Transverse colon (tissue), 4 donors: ENCODE data around the gene VPS26B. TPM values are rescaled to one million over a fixed set of nuclear protein-coding genes. Genes with fewer than 3 reads are reported as not detected.
"Not testable (repeated sequence)": the region's sequence is repeated elsewhere in the genome, so short reads cannot be mapped to it uniquely, and the experiment has no call there.

ENCODE experiments used
- DNase-seq: peaks from one replicate; pipeline ENCODE4 v3.0.0-alpha.2; 2019
- H3K27ac ChIP-seq, 4 donors: fragments of 200-600 bp; sonication (generic); 2 replicates each; pipeline ENCODE4 v1.5.1; 2016 to 2018; ENCODE audit warnings: inconsistent platforms in 4 of 4
- H3K27me3 ChIP-seq: fragments of 200-600 bp; sonication (generic); 2 replicates; pipeline ENCODE4 v1.5.1; 2017; ENCODE audit warnings: inconsistent platforms
- H3K36me3 ChIP-seq, 4 donors: fragments of 200-600 bp; sonication (generic); 2 replicates each; pipeline ENCODE4 v1.5.1; 2017 to 2019; ENCODE audit warnings: inconsistent platforms in 4 of 4
- H3K4me1 ChIP-seq, 4 donors: fragments of 200-600 bp; sonication (generic); 2 replicates each; pipeline ENCODE4 v1.5.1; 2017 to 2020; ENCODE audit warnings: inconsistent platforms in 4 of 4
- H3K4me3 ChIP-seq, 4 donors: fragments of 200-600 bp; sonication (generic); 1 replicate in 1 of 4; 2 replicates in 3 of 4; pipeline versions ENCODE4 v1.5.1 to v1.6.1; 2017 to 2019; ENCODE audit warnings: inconsistent platforms in 4 of 4
- H3K9me3 ChIP-seq, 2 donors: fragments of 200-600 bp; sonication (generic); 2 replicates each; pipeline ENCODE4 v1.5.1; 2017 to 2019; ENCODE audit warnings: inconsistent platforms in 2 of 2
- EP300 ChIP-seq: sonication (generic); formaldehyde crosslinking; IDR thresholded peaks from one replicate; pipeline ENCODE4 v1.6.1; 2017; ENCODE audit warnings: antibody characterized with exemption, low read depth
- POLR2A ChIP-seq: fragments of 450-650 bp; IDR thresholded peaks from one replicate; pipeline ENCODE4 v1.6.1; 2016; ENCODE audit warnings: antibody characterized with exemption, mild to moderate bottlenecking, moderate library complexity
- POLR2AphosphoS5 ChIP-seq, 3 donors: sonication (generic); formaldehyde crosslinking; IDR thresholded peaks; one replicate each; pipeline ENCODE4 v1.6.1; 2016; ENCODE audit warnings: antibody characterized with exemption in 3 of 3
- WGBS, 2 donors: methylation state at CpG; one replicate each; pipeline ENCODE4 v1.1.5; 2018; ENCODE audit warnings: low coverage in 1 of 2; 5-methylcytosine and 5-hydroxymethylcytosine counted together
- in situ Hi-C, 4 donors: fragments of 200-750 bp; cut with MboI; loops; one replicate each; pipeline versions ENCODE4 v1.15.0 to v1.15.1; 2017; ENCODE audit warnings: low sequenced_read_pairs in 3 of 4, low pct_ligation_motif_present in 1 of 4, low pct_unique_long_range_greater_than_20kb in 1 of 4
- intact Hi-C: fragments of 100-400 bp; cut with DNase I; formaldehyde crosslinking; loops from one replicate; pipeline ENCODE4 v1.15.1; 2023; ENCODE audit warnings: low total_unique reads
- total RNA-seq, 4 donors: library from RNA; depleted of rRNA; stranded (reverse); fragments of >200 nt; gene quantifications; one replicate each; pipeline ENCODE4 v1.1.0, GENCODE V29; 2016
- TF ChIP-seq, protein P1 (sequence below), 5 experiments: fragments of 200-600 bp in 3 of 5; fragments of 450-650 bp in 2 of 5; sonication (generic) in 3 of 5; IDR thresholded peaks; 1 replicate in 2 of 5; 2 replicates in 3 of 5; pipeline ENCODE4 v1.5.1; 2016 to 2017; ENCODE audit warnings: antibody characterized with exemption in 5 of 5, inconsistent platforms in 3 of 5, mild to moderate bottlenecking in 2 of 5, moderate library complexity in 1 of 5

VPS26B gene
- total RNA-seq: 10 to 100 TPM; 32.8 to 49.4 (median 44.6) TPM

GRCh38 chr11:134223836-134224709 is at the start of gene VPS26B, which contains the start of gene NCAPD3:
VPS26B (plus strand) TSS chr11:134224671; CDS start chr11:134225123, 452 bp downstream.
NCAPD3 (minus strand) TSS chr11:134223967; CDS start chr11:134223926, 41 bp downstream.
- 1 to 2% methylated on average over 15 to 47 of the region's 89 CpGs for whole genome bisulfite sequencing, 2 donors
- peak; percentile 97 for DNase-seq
- peak; percentile 99 for TF ChIP-seq POLR2A
- no peak for TF ChIP-seq EP300
- TF ChIP-seq, protein P1, sequence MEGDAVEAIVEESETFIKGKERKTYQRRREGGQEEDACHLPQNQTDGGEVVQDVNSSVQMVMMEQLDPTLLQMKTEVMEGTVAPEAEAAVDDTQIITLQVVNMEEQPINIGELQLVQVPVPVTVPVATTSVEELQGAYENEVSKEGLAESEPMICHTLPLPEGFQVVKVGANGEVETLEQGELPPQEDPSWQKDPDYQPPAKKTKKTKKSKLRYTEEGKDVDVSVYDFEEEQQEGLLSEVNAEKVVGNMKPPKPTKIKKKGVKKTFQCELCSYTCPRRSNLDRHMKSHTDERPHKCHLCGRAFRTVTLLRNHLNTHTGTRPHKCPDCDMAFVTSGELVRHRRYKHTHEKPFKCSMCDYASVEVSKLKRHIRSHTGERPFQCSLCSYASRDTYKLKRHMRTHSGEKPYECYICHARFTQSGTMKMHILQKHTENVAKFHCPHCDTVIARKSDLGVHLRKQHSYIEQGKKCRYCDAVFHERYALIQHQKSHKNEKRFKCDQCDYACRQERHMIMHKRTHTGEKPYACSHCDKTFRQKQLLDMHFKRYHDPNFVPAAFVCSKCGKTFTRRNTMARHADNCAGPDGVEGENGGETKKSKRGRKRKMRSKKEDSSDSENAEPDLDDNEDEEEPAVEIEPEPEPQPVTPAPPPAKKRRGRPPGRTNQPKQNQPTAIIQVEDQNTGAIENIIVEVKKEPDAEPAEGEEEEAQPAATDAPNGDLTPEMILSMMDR (IDR thresholded peaks at IDR 0.05): peak in 2 of 5 experiments; percentile 19 to 29
- peak; percentile 99 for TF ChIP-seq POLR2AphosphoS5 (IDR thresholded peaks at IDR 0.05)
- in situ Hi-C loops (no loop called here), intact Hi-C loops (no loop called here)
- Histone ChIP-seq H3K4me1 (peaks cover 5 to 39% (median 33%) of the 10 kb centered on the region in 4 donors), H3K36me3 (no peaks in the 10 kb centered on the region), H3K27me3 (no peaks in the 10 kb centered on the region), H3K9me3 (no peaks in the 10 kb centered on the region), H3K27ac (peak within 1 kb of the TSS; percentile 86 to 97 (median 94)), H3K4me3 (peak within 1 kb of the TSS; percentile 78 to 96 (median 84))

DNA sequence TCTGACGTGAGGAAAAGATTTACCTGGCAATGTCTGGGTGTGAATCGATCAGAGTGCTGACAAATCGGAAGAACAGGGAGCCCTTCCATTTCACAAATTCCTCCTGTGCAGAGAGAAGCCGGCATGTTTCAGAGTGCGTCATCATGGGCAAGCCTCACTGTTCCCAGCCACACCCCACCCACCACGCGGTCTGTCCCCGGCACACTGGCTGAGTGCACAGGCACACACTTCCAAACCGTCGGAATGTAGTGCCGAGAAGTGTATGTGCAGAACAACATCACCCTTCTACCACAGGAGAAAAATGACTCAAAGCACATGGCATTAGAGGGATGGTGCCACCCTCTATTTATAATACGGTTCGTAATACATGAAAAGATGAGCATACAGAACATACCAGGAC is 48.2 kb upstream of the VPS26B start:
- no peak for DNase-seq
- TF ChIP-seq EP300 (no peak), POLR2AphosphoS5 (IDR thresholded peaks at IDR 0.05) (no peak), POLR2A (no peak)
- TF ChIP-seq, protein P1 (IDR thresholded peaks at IDR 0.05): no peak
- in situ Hi-C loops: no loop called here
- Histone ChIP-seq H3K4me3 (no peak overlapping the region), H3K27me3 (no peaks in the 10 kb centered on the region), H3K27ac (no peak overlapping the region), H3K36me3 (peaks cover 0 to 8% (median 5%) of the 10 kb centered on the region in 4 donors), H3K4me1 (no peaks in the 10 kb centered on the region), H3K9me3 (no peaks in the 10 kb centered on the region)
- intact Hi-C loops: no loop called here
- 94 to 95% methylated on average over 10 to 13 of the region's 13 CpGs for WGBS, 2 donors

GRCh38 chr11:134178032-134178674 is 46.3 kb upstream of the VPS26B start:
- in situ Hi-C loops: no loop called here
- intact Hi-C loops: no loop called here
- peaks cover 0 to 12% (median 5%) of the 10 kb centered on the region in 4 donors for H3K36me3 ChIP-seq
- no peaks in the 10 kb centered on the region for H3K9me3 ChIP-seq
- TF ChIP-seq, protein P1 (IDR thresholded peaks at IDR 0.05): no peak
- TF ChIP-seq POLR2A: no peak
- no peak for TF ChIP-seq POLR2AphosphoS5 (IDR thresholded peaks at IDR 0.05)
- no peak for TF ChIP-seq EP300
- no peak for DNase-seq
- WGBS, 2 donors: 78% methylated on average over 2 to 5 of the region's 5 CpGs
- H3K27ac ChIP-seq: no peak overlapping the region
- H3K4me3 ChIP-seq: no peak overlapping the region
- H3K27me3 ChIP-seq: no peaks in the 10 kb centered on the region
- H3K4me1 ChIP-seq: no peaks in the 10 kb centered on the region

DNA sequence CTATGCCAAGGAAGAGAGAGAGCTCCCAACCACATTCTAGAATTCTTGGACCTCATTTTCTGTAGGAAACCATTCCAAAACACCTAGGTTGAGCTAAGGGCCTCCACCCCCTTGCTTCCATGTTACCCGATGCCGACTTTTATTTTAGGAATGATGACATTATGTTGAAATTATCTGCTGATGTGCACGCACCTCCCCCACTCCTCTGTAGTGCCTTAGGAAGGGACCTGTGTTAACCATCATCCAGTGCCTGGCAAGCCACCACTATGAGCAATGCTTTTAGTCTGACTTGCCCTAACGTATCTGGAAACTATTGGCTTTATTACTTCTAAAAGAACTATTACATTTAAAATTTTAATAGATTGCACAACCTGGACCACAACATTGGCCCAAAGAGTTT is 42.8 kb upstream of the VPS26B start:
- TF ChIP-seq POLR2AphosphoS5 (IDR thresholded peaks at IDR 0.05): no peak
- TF ChIP-seq POLR2A: no peak
- TF ChIP-seq EP300: no peak
- TF ChIP-seq, protein P1 (IDR thresholded peaks at IDR 0.05): no peak
- no peak for DNase-seq
- no peaks in the 10 kb centered on the region for H3K27me3 ChIP-seq
- no peak overlapping the region for H3K27ac ChIP-seq
- H3K9me3 ChIP-seq: no peaks in the 10 kb centered on the region
- no peak overlapping the region for H3K4me3 ChIP-seq
- 88 to 92% methylated on average over 4 of the region's 4 CpGs for WGBS, 2 donors
- in situ Hi-C loops (no loop called here), intact Hi-C loops (no loop called here)
- no peaks in the 10 kb centered on the region for H3K4me1 ChIP-seq
- peaks cover 0 to 9% (median 2%) of the 10 kb centered on the region in 4 donors for H3K36me3 ChIP-seq

GRCh38 chr11:134188092-134188491 is 36.4 kb upstream of the VPS26B start:
- H3K27ac ChIP-seq, in situ Hi-C loops, DNase-seq: not testable (repeated sequence)

More at GRCh38 chr11:134188092-134188491, 36.4 kb upstream of the VPS26B start:
- H3K36me3 ChIP-seq: peaks cover 0 to 38% (median 8%) of the 10 kb centered on the region in 4 donors
- WGBS, 2 donors: 97 to 100% methylated on average over 1 to 8 of the region's 8 CpGs
- H3K4me1 ChIP-seq, H3K9me3 ChIP-seq, intact Hi-C loops, H3K27me3 ChIP-seq, H3K4me3 ChIP-seq: not testable (repeated sequence)
